H9 (cell line): ENCODE results near the gene LHPP. TPM values are rescaled to one million over a fixed set of nuclear protein-coding genes. Genes with fewer than 3 reads are reported as not detected.

ENCODE experiments used
- DNase-seq: peaks from one replicate; pipeline ENCODE4 v3.0.0-alpha.2; 2017
- H2AFZ ChIP-seq: one replicate; pipeline ENCODE4 v1.6.1; 2013; ENCODE audit warnings: mild to moderate bottlenecking, low read length, control low read depth, moderate library complexity
- H2AK5ac ChIP-seq: 2 replicates; pipeline ENCODE4 v1.6.1; 2013; ENCODE audit warnings: low read length, control low read depth, mixed read lengths; ENCODE audit not compliant: insufficient read length
- H2BK120ac ChIP-seq: one replicate; pipeline ENCODE4 v1.6.1; 2013; ENCODE audit warnings: low read depth, mild to moderate bottlenecking, low read length, control low read depth, inconsistent platforms; ENCODE audit not compliant: poor library complexity, severe bottlenecking
- H2BK12ac ChIP-seq: 2 replicates; pipeline ENCODE4 v1.6.1; 2013; ENCODE audit warnings: low read length, control low read depth, mixed read lengths, low read depth; ENCODE audit not compliant: insufficient read length
- H2BK15ac ChIP-seq: 2 replicates; pipeline ENCODE4 v1.6.1; 2013; ENCODE audit warnings: low read depth, low read length, control low read depth
- H2BK20ac ChIP-seq: one replicate; pipeline ENCODE4 v1.6.1; 2013; ENCODE audit warnings: low read depth, mild to moderate bottlenecking, low read length, control low read depth, inconsistent platforms; ENCODE audit not compliant: poor library complexity, severe bottlenecking
- H2BK5ac ChIP-seq: 2 replicates; pipeline ENCODE4 v1.6.1; 2013; ENCODE audit warnings: low read length, control low read depth, mixed read lengths; ENCODE audit not compliant: insufficient read length
- H3K14ac ChIP-seq: 2 replicates; pipeline ENCODE4 v1.6.1; 2013; ENCODE audit warnings: low read length, control low read depth; ENCODE audit not compliant: insufficient read depth
- H3K18ac ChIP-seq: 2 replicates; pipeline ENCODE4 v1.6.1; 2013; ENCODE audit warnings: low read depth, mild to moderate bottlenecking, mixed read lengths, low read length, control low read depth; ENCODE audit not compliant: insufficient read length
- H3K23ac ChIP-seq: 2 replicates; pipeline ENCODE4 v1.6.1; 2013; ENCODE audit warnings: low read length, control low read depth, mixed read lengths, low read depth; ENCODE audit not compliant: insufficient read length
- H3K23me2 ChIP-seq: 2 replicates; pipeline ENCODE4 v1.6.1; 2013; ENCODE audit warnings: low read depth, mild to moderate bottlenecking, mixed read lengths, low read length, control low read depth; ENCODE audit not compliant: insufficient read length, poor library complexity, severe bottlenecking
- H3K27ac ChIP-seq: 2 replicates; pipeline ENCODE4 v1.5.1; 2013; ENCODE audit warnings: low read length, control low read depth, mixed read lengths, low read depth; ENCODE audit not compliant: insufficient read length
- H3K27me3 ChIP-seq: 2 replicates; pipeline ENCODE4 v1.6.1; 2013; ENCODE audit warnings: low read length, control low read depth, inconsistent platforms; ENCODE audit not compliant: insufficient read depth
- H3K4ac ChIP-seq: 2 replicates; pipeline ENCODE4 v1.6.1; 2013; ENCODE audit warnings: low read depth, mild to moderate bottlenecking, control low read depth, inconsistent platforms, low read length, moderate library complexity
- H3K4me1 ChIP-seq: 2 replicates; pipeline ENCODE4 v1.6.1; 2013; ENCODE audit warnings: low read length, control low read depth, inconsistent platforms; ENCODE audit not compliant: insufficient read depth
- H3K4me2 ChIP-seq: 2 replicates; pipeline ENCODE4 v1.6.1; 2013; ENCODE audit warnings: low read length, control low read depth, mixed read lengths; ENCODE audit not compliant: insufficient read length, insufficient read depth
- H3K56ac ChIP-seq: 2 replicates; pipeline ENCODE4 v1.6.1; 2013; ENCODE audit warnings: low read depth, mild to moderate bottlenecking, mixed read lengths, low read length, control low read depth; ENCODE audit not compliant: insufficient read length
- H3K79me1 ChIP-seq: 2 replicates; pipeline ENCODE4 v1.6.1; 2013; ENCODE audit warnings: low read depth, mild to moderate bottlenecking, moderate library complexity, low read length, control low read depth, inconsistent platforms; ENCODE audit not compliant: insufficient read depth, poor library complexity, severe bottlenecking
- H3K79me2 ChIP-seq: 2 replicates; pipeline ENCODE4 v1.6.1; 2013; ENCODE audit warnings: low read length, control low read depth, inconsistent platforms; ENCODE audit not compliant: insufficient read depth
- H3K9ac ChIP-seq: 2 replicates; pipeline ENCODE4 v1.6.1; 2013; ENCODE audit warnings: low read length, control low read depth, mixed read lengths; ENCODE audit not compliant: insufficient read length; ENCODE audit errors: extremely low read depth
- H3K9me3 ChIP-seq: one replicate; pipeline ENCODE4 v1.6.1; 2013; ENCODE audit warnings: low read depth, low read length, inconsistent platforms; ENCODE audit not compliant: control insufficient read depth
- H3T11ph ChIP-seq: one replicate; pipeline ENCODE4 v1.6.1; 2013; ENCODE audit warnings: mild to moderate bottlenecking, low read length, control low read depth, inconsistent platforms
- H4K20me1 ChIP-seq: one replicate; pipeline ENCODE4 v1.6.1; 2013; ENCODE audit not compliant: control insufficient read depth, insufficient read length, insufficient read depth
- H4K5ac ChIP-seq: 2 replicates; pipeline ENCODE4 v1.6.1; 2013; ENCODE audit warnings: low read depth, mild to moderate bottlenecking, mixed read lengths, low read length, control low read depth; ENCODE audit not compliant: insufficient read length
- H4K8ac ChIP-seq: replicated peaks from 2 replicates; pipeline ENCODE4 v1.6.1; 2013; ENCODE audit warnings: low read length, control low read depth, mixed read lengths, low read depth; ENCODE audit not compliant: insufficient read length
- H4K91ac ChIP-seq: 2 replicates; pipeline ENCODE4 v1.6.1; 2013; ENCODE audit warnings: low read depth, mild to moderate bottlenecking, moderate library complexity, mixed read lengths, low read length, control low read depth; ENCODE audit not compliant: insufficient read length
- H3K27ac Mint-ChIP-seq, 3 experiments: 2 replicates in 2 of 3; 3 replicates in 1 of 3; pipeline ENCODE4 v1.8.0; 2020 to 2021; ENCODE audit warnings: mixed read lengths in 3 of 3, mild to moderate bottlenecking in 1 of 3, moderate library complexity in 1 of 3
- H3K27me3 Mint-ChIP-seq: 2 replicates; pipeline ENCODE4 v1.8.0; 2021; ENCODE audit warnings: low read depth, mild to moderate bottlenecking, moderate library complexity, mixed read lengths
- H3K36me3 Mint-ChIP-seq, 3 experiments: 2 replicates in 2 of 3; 3 replicates in 1 of 3; pipeline ENCODE4 v1.8.0; 2020 to 2021; ENCODE audit warnings: low read depth in 3 of 3, mixed read lengths in 3 of 3; ENCODE audit not compliant: insufficient read depth in 1 of 3
- H3K4me1 Mint-ChIP-seq, 2 experiments: 2 replicates each; pipeline ENCODE4 v1.8.0; 2020; ENCODE audit warnings: mixed read lengths in 2 of 2
- H3K4me3 Mint-ChIP-seq, 2 experiments: 2 replicates in 1 of 2; 3 replicates in 1 of 2; pipeline ENCODE4 v1.8.0; 2020 to 2021; ENCODE audit warnings: mild to moderate bottlenecking in 2 of 2, mixed read lengths in 2 of 2, moderate library complexity in 1 of 2
- H3K9me3 Mint-ChIP-seq, 2 experiments: 2 replicates in 1 of 2; 3 replicates in 1 of 2; pipeline ENCODE4 v1.8.0; 2020; ENCODE audit warnings: mild to moderate bottlenecking in 2 of 2, mixed read lengths in 2 of 2, moderate library complexity in 1 of 2
- WGBS: extraction: QIAGEN DNeasy Blood & Tissue Kit; methylation state at CpG from one replicate; pipeline ENCODE4 v1.1.7; 2013; ENCODE audit warnings: missing lambda C conversion rate, low lambda C conversion rate, mixed read lengths; ENCODE audit not compliant: insufficient read length; ENCODE audit errors: extremely low coverage; 5-methylcytosine and 5-hydroxymethylcytosine counted together
- total RNA-seq: library from RNA; stranded (reverse); gene quantifications from 2 replicates; pipeline ENCODE4 v1.2.1, GENCODE V29; 2021
- TF ChIP-seq, protein P1 (sequence below): fragments of 200-600 bp; sonication (generic); conservative IDR thresholded peaks from 3 replicates; pipeline ENCODE4 v1.8.0; 2021; ENCODE audit warnings: antibody characterized with exemption, mild to moderate bottlenecking

Gene LHPP
- total RNA-seq, 1 experiment from 2014 or later = 29.6 TPM

- peak overlapping the region in 1 of 3 experiments; percentile 68; a peak in 1 of 7 replicates for H3K27ac Mint-ChIP-seq
- TF ChIP-seq, protein P1, sequence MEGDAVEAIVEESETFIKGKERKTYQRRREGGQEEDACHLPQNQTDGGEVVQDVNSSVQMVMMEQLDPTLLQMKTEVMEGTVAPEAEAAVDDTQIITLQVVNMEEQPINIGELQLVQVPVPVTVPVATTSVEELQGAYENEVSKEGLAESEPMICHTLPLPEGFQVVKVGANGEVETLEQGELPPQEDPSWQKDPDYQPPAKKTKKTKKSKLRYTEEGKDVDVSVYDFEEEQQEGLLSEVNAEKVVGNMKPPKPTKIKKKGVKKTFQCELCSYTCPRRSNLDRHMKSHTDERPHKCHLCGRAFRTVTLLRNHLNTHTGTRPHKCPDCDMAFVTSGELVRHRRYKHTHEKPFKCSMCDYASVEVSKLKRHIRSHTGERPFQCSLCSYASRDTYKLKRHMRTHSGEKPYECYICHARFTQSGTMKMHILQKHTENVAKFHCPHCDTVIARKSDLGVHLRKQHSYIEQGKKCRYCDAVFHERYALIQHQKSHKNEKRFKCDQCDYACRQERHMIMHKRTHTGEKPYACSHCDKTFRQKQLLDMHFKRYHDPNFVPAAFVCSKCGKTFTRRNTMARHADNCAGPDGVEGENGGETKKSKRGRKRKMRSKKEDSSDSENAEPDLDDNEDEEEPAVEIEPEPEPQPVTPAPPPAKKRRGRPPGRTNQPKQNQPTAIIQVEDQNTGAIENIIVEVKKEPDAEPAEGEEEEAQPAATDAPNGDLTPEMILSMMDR = peak; percentile 89
Observed at GRCh38 chr10:124530215-124530665, 68.6 kb downstream of the LHPP start.

More at GRCh38 chr10:124530215-124530665, 68.6 kb downstream of the LHPP start:
- no peak overlapping the region for H4K91ac ChIP-seq
- Mint-ChIP-seq H3K9me3 (no peaks in the 10 kb centered on the region), H3K27me3 (no peaks in the 10 kb centered on the region; the same call in 1 of the 2 replicates), H3K4me3 (no peak overlapping the region), H3K4me1 (peaks cover 11 to 24% of the 10 kb centered on the region in 2 experiments), H3K36me3 (no peaks in the 10 kb centered on the region)
- H3K4me1 ChIP-seq = peaks cover 2% of the 10 kb centered on the region; the same call in 1 of the 2 replicates
- H3K9ac ChIP-seq = no peak overlapping the region
- no peak overlapping the region for H2BK120ac ChIP-seq
- no peak overlapping the region for H3K4ac ChIP-seq
- H3K27ac ChIP-seq = no peak overlapping the region
- H3K4me2 ChIP-seq = no peak overlapping the region
- no peak overlapping the region for H2BK15ac ChIP-seq
- no peak overlapping the region for H3K23ac ChIP-seq
- no peak overlapping the region for H2AFZ ChIP-seq
- no peak overlapping the region for H2BK5ac ChIP-seq
- no peaks in the 10 kb centered on the region for H3K79me2 ChIP-seq
- H3K27me3 ChIP-seq = no peaks in the 10 kb centered on the region
- no peak overlapping the region for H3K14ac ChIP-seq
- no peak overlapping the region for H3K18ac ChIP-seq
- peak; percentile 89 for DNase-seq
- H4K20me1 ChIP-seq = peaks cover 3% of the 10 kb centered on the region
- no peaks in the 10 kb centered on the region for H3K79me1 ChIP-seq
- H4K8ac ChIP-seq = no peak overlapping the region
- no peak overlapping the region for H3K56ac ChIP-seq
- WGBS = no CpG with 5 or more reads among the region's 18 CpGs
- H3K9me3 ChIP-seq = no peaks in the 10 kb centered on the region
- no peak overlapping the region for H3T11ph ChIP-seq
- H2BK20ac ChIP-seq = no peak overlapping the region
- H2BK12ac ChIP-seq = no peak overlapping the region
- no peak overlapping the region for H2AK5ac ChIP-seq
- no peaks in the 10 kb centered on the region for H3K23me2 ChIP-seq
- H4K5ac ChIP-seq = no peak overlapping the region
